HG02981 (cell line): ENCODE measurements around the gene FOXP1.
A peak's percentile ranks its signal among the peaks of the same experiment; 100 is the strongest.

Experiments
- ATAC-seq: cut with Tn5 transposase; IDR thresholded peaks from one replicate; pipeline ENCODE4 v1.9.1; 2021; ENCODE audit warnings: mild to moderate bottlenecking, moderate library complexity; ENCODE audit not compliant: unreplicated experiment

The FOXP1 gene

GRCh38 chr3:71565316-71565715, 18.2 kb downstream of the FOXP1 start:
- ATAC-seq, result no peak

- ATAC-seq, result peak; percentile 66
Observed at GRCh38 chr3:71564361-71564760, 19.2 kb downstream of the FOXP1 start.

- ATAC-seq, result peak; percentile 91
Observed at GRCh38 chr3:71563827-71564226, 19.7 kb downstream of the FOXP1 start.

- no peak for ATAC-seq
Observed at GRCh38 chr3:71562938-71563337, 20.6 kb downstream of the FOXP1 start.

GRCh38 chr3:71560665-71561064, 22.9 kb downstream of the FOXP1 start:
- ATAC-seq, result no peak

GRCh38 chr3:71559578-71560162, 23.9 kb downstream of the FOXP1 start:
- no peak for ATAC-seq

- no peak for ATAC-seq
Observed at GRCh38 chr3:71559021-71559420, 24.5 kb downstream of the FOXP1 start.

- ATAC-seq, result no peak
Observed at GRCh38 chr3:71554649-71555048, 28.9 kb downstream of the FOXP1 start.

- no peak for ATAC-seq
Observed at GRCh38 chr3:71551311-71551919, 32.1 kb downstream of the FOXP1 start.

- no peak for ATAC-seq
Observed at GRCh38 chr3:71549951-71550350, 33.6 kb downstream of the FOXP1 start.

GRCh38 chr3:71548705-71549384, 34.7 kb downstream of the FOXP1 start:
- peak; percentile 99 for ATAC-seq

- no peak for ATAC-seq
Observed at GRCh38 chr3:71547249-71548198, 36.0 kb downstream of the FOXP1 start.

GRCh38 chr3:71546821-71547220, 36.7 kb downstream of the FOXP1 start:
- no peak for ATAC-seq

GRCh38 chr3:71545330-71545729, 38.2 kb downstream of the FOXP1 start:
- no peak for ATAC-seq

- no peak for ATAC-seq
Observed at GRCh38 chr3:71543371-71544016, 40.0 kb downstream of the FOXP1 start.

GRCh38 chr3:71542521-71543370, 40.8 kb downstream of the FOXP1 start:
- ATAC-seq, result peak; percentile 73

- no peak for ATAC-seq
Observed at GRCh38 chr3:71541313-71541712, 42.2 kb downstream of the FOXP1 start.

- ATAC-seq, result no peak
Observed at GRCh38 chr3:71537211-71537611, 46.3 kb downstream of the FOXP1 start.

- ATAC-seq, result no peak
Observed at GRCh38 chr3:71536376-71536965, 47.1 kb downstream of the FOXP1 start.
